Measurements from ENCODE around the gene C21orf91. TPM values are rescaled to one million over a fixed set of nuclear protein-coding genes. Genes with fewer than 3 reads are reported as not detected.

The C21orf91 gene
- total RNA-seq, 1 experiment from 2014 or later: 16.9 TPM

- no peak for TF ChIP-seq CTCF (IDR thresholded peaks at IDR 0.05; ENCODE audit: insufficient read depth in 1 of 2, low read depth in 1 of 2, low read length in 1 of 2, severe bottlenecking in 1 of 2, unreplicated experiment in 1 of 2)
- DNase-seq: no peak
- ChIA-PET CTCF (no interaction called here), POLR2A (no interaction called here)
- H3K9me3 Mint-ChIP-seq (ENCODE audit: unreplicated experiment): peaks cover 7% of the 10 kb centered on the region
- intact Hi-C loops (cut with micrococcal nuclease; ENCODE audit: unreplicated experiment): no loop called here
- H3K9me3 ChIP-seq: no peaks in the 10 kb centered on the region
- no peaks in the 10 kb centered on the region for H3K4me1 Mint-ChIP-seq (ENCODE audit: low read depth, unreplicated experiment)
- no peaks in the 10 kb centered on the region for H3K4me1 ChIP-seq
- H3K27ac Mint-ChIP-seq (ENCODE audit: unreplicated experiment): no peak overlapping the region
- H3K4me3 ChIP-seq (ENCODE audit: low read depth, low read length): no peak overlapping the region
- no peak overlapping the region for H3K4me3 Mint-ChIP-seq (ENCODE audit: unreplicated experiment)
- BruUV-seq (replicated peaks): no TSS peak
- no peaks in the 10 kb centered on the region for H3K36me3 ChIP-seq (ENCODE audit: control insufficient read depth, insufficient read depth, low read length)
- H3K27me3 ChIP-seq (replicated peaks; ENCODE audit: control insufficient read depth, insufficient read depth, low read length): no peaks in the 10 kb centered on the region
- H3K27me3 Mint-ChIP-seq (ENCODE audit: insufficient read depth, unreplicated experiment): no peaks in the 10 kb centered on the region
- peaks cover 4% of the 10 kb centered on the region for H3K36me3 Mint-ChIP-seq (ENCODE audit: insufficient read depth, unreplicated experiment)
Observed at GRCh38 chr21:17779980-17780379, 39.2 kb downstream of the C21orf91 start.

DNA sequence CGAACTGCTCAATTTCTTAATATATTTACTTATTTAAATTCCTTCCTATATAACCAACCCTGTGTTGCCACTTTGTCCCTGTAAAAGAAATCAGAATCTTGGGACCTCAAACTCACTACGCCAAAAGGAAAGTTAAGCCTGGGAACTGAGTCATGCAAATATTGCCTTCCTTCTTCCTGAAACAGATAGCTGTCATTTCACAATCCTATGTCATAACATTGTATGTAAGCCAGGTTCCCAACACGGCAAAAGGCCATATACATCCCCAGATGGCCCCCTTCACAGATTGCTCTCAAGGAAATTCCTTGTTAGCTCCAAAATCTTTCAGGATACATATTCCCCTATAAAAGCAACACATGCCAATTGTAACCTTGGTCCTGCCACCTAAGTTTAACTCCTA lies 39.7 kb downstream of the C21orf91 start:
- no TSS peak for BruUV-seq (replicated peaks)
- Mint-ChIP-seq H3K4me1 (ENCODE audit: low read depth, unreplicated experiment) (no peaks in the 10 kb centered on the region), H3K4me3 (ENCODE audit: unreplicated experiment) (no peak overlapping the region), H3K27me3 (ENCODE audit: insufficient read depth, unreplicated experiment) (no peaks in the 10 kb centered on the region), H3K27ac (ENCODE audit: unreplicated experiment) (no peak overlapping the region), H3K9me3 (ENCODE audit: unreplicated experiment) (peaks cover 7% of the 10 kb centered on the region), H3K36me3 (ENCODE audit: insufficient read depth, unreplicated experiment) (no peaks in the 10 kb centered on the region)
- no peaks in the 10 kb centered on the region for H3K4me1 ChIP-seq
- H3K27me3 ChIP-seq (replicated peaks; ENCODE audit: control insufficient read depth, insufficient read depth, low read length): no peaks in the 10 kb centered on the region
- no peaks in the 10 kb centered on the region for H3K9me3 ChIP-seq
- POLR2A ChIA-PET: no interaction called here
- no peak for DNase-seq
- no peaks in the 10 kb centered on the region for H3K36me3 ChIP-seq (ENCODE audit: control insufficient read depth, insufficient read depth, low read length)
- no peak for TF ChIP-seq CTCF (IDR thresholded peaks at IDR 0.05; ENCODE audit: insufficient read depth in 1 of 2, low read depth in 1 of 2, low read length in 1 of 2, severe bottlenecking in 1 of 2, unreplicated experiment in 1 of 2)
- H3K4me3 ChIP-seq (ENCODE audit: low read depth, low read length): no peak overlapping the region
- CTCF ChIA-PET: no interaction called here
- intact Hi-C loops (cut with micrococcal nuclease; ENCODE audit: unreplicated experiment): no loop called here

GRCh38 chr21:17777072-17777765 lies 41.9 kb downstream of the C21orf91 start:
- Histone ChIP-seq H3K36me3 (ENCODE audit: control insufficient read depth, insufficient read depth, low read length) (no peaks in the 10 kb centered on the region), H3K4me1 (no peaks in the 10 kb centered on the region), H3K4me3 (ENCODE audit: low read depth, low read length) (no peak overlapping the region), H3K9me3 (no peaks in the 10 kb centered on the region), H3K27me3 (replicated peaks; ENCODE audit: control insufficient read depth, insufficient read depth, low read length) (no peaks in the 10 kb centered on the region)
- H3K27me3 Mint-ChIP-seq (ENCODE audit: insufficient read depth, unreplicated experiment): no peaks in the 10 kb centered on the region
- no peak overlapping the region for H3K27ac Mint-ChIP-seq (ENCODE audit: unreplicated experiment)
- no peak overlapping the region for H3K4me3 Mint-ChIP-seq (ENCODE audit: unreplicated experiment)
- ChIA-PET POLR2A (no interaction called here), CTCF (no interaction called here)
- intact Hi-C loops (cut with micrococcal nuclease; ENCODE audit: unreplicated experiment): no loop called here
- no peaks in the 10 kb centered on the region for H3K4me1 Mint-ChIP-seq (ENCODE audit: low read depth, unreplicated experiment)
- no TSS peak for BruUV-seq (replicated peaks)
- peaks cover 16% of the 10 kb centered on the region for H3K9me3 Mint-ChIP-seq (ENCODE audit: unreplicated experiment)
- no peak for DNase-seq
- TF ChIP-seq CTCF (IDR thresholded peaks at IDR 0.05; ENCODE audit: insufficient read depth in 1 of 2, low read depth in 1 of 2, low read length in 1 of 2, severe bottlenecking in 1 of 2, unreplicated experiment in 1 of 2): no peak
- no peaks in the 10 kb centered on the region for H3K36me3 Mint-ChIP-seq (ENCODE audit: insufficient read depth, unreplicated experiment)

Data from Caco-2 (cell line).